Fibroblast of skin of left quadriceps (primary cell): ENCODE measurements around the gene TAMM41.
"Not testable (repeated sequence)": the region's sequence is repeated elsewhere in the genome, so short reads cannot be mapped to it uniquely, and the experiment has no call there.

Experiments used
- DNase-seq, 2 experiments: peaks; one replicate each; pipeline ENCODE4 v3.0.0-alpha.2; 2013; ENCODE audit warnings: low read depth in 2 of 2

The TAMM41 gene

DNA sequence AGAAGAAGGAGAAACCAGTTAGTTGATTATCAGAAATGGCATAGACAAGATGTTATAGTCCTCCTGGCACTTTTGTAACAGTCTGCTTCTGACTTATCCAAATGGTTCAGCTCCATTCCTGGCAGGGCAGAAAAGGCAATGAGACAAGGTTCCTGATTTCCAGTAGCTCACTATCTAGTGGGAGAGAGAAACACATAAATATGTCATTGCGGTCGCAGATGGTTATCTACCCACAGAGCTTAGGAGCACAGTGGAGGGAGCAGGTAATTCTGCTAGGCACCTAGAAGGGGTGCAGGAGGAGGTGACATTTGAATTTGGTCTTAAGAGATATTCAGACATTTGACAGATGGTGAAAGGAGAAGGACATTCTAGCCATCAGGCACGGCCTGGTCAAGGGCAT lies 78.1 kb downstream of the TAMM41 start:
- DNase-seq: no peak

DNA sequence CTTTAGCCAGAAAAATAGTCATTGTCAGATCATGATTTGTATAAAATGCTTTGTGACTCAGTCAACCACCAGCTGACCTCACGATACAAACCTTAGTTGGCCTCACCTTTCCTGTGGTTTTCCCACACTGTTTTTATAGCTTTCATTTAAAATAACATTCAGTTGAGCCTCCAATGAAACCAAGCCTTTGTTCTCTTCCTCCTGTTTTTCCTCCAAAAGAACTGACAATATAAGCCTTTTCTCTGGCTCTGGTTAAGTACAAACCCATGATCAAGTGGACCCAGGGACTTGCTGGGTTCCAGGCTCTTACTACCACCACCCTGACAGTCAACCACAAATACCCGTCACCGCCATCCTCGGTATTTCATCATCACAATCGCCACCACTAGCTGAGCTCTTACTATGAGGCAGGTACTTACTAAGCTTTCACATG lies 81.7 kb downstream of the TAMM41 start:
- peak; percentile 20 to 28 for DNase-seq

DNA sequence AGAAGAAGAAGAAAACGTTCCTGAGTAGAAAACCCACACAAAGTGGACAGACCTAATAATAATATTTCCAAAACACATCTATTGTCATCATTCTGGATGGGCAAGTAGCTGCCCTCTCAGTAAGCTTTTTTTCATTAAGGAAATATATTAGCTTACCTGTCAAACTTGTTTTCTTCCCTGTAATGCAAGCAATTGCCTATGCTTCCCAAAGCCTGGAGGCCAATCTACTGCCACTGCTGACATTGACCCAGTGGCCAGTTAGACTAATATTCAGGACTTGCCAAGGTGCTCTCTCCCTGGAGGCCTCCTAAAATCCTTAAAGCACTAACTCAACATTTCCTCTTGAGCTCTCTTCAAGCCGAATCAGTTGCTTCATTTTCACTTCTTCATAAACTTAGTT lies 86.7 kb downstream of the TAMM41 start:
- no peak for DNase-seq

DNA sequence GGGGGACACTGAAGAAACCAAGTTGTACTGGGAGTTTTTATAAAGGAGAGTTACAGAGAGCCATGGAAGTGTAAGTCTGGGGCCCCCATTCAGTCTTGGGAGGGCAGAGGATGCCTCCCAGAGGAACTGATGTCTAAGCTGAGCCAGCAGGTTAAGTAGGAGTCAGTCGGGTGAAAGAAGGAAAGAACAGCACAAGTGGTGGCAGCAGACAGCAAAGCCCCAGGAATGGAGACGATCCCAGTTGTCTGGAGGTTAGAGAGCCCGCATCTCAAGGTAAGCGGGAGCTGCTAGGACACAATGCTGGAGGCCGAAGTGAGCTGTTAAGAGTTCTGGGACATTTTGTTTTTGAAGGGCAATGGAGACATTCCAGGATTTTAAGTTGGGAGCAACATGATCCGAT lies 88.8 kb downstream of the TAMM41 start:
- DNase-seq: no peak

- no peak for DNase-seq
Observed at GRCh38 chr3:11757441-11757875, 89.2 kb downstream of the TAMM41 start.

- no peak for DNase-seq
Observed at GRCh38 chr3:11755276-11755675, 91.4 kb downstream of the TAMM41 start.

GRCh38 chr3:11752254-11752653 lies 94.4 kb downstream of the TAMM41 start:
- not testable (repeated sequence) for DNase-seq

DNA sequence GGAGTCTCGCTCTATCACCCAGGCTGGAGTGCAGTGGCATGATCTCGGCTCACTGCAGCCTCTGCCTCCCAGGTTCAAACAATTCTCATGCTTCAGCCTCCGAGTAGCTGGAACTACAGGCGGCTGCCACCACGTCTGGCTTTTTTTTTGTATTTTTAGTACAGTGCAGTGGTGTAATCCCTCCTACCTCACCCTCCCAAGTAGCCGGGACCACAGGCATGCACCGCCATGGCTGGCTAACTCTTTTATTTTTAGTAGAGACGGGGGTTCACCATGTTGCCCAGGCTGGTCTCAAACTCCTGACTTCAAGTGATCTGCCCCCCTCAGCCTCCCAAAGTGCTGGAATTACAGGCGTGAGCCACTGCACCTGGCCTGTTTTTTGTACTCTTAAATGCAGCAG lies 98.4 kb downstream of the TAMM41 start:
- not testable (repeated sequence) for DNase-seq
